ENCODE data around the gene GLRX2. TPM values are rescaled to one million over a fixed set of nuclear protein-coding genes. Genes with fewer than 3 reads are reported as not detected.

GLRX2 gene
- total RNA-seq, 2 donors from 2014 or later: 6.5 to 13.6 TPM

DNA sequence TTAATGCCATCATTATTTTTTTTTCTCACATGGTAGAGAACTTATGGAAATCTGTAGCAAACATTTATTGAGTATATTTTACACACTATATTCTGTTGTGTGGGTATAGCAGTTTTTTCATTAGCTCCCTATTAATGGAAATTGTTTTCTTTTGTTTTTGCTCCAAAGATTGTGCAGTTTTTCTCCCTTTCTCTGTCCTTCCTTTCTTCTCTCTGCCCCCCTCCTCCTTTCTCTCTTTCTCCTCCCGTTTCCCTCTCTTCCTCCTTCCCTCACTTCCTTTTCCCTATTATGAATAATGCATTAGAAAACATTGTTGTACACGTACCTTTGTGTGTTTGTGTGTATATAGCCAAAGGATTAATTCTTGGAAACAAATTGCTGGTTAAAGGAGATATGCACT lies 37.2 kb upstream of the GLRX2 start:
- no peak for DNase-seq (ENCODE audit: low spot score)
- Histone ChIP-seq H3K27ac (no peak overlapping the region), H3K36me3 (peaks cover 0 to 4% of the 10 kb centered on the region in 2 donors), H3K4me3 (no peak overlapping the region), H3K27me3 (replicated peaks; ENCODE audit: insufficient read depth) (no peaks in the 10 kb centered on the region), H3K9me3 (no peaks in the 10 kb centered on the region), H3K4me1 (replicated peaks) (no peaks in the 10 kb centered on the region)
- TF ChIP-seq POLR2A (IDR thresholded peaks at IDR 0.05): no peak
- no peak for TF ChIP-seq POLR2AphosphoS5 (IDR thresholded peaks at IDR 0.05)
- no peak for TF ChIP-seq CTCF (IDR thresholded peaks at IDR 0.05)
- intact Hi-C loops (cut with DNase I): no loop called here
- 42% methylated on average over 2 of the region's 2 CpGs for WGBS

DNA sequence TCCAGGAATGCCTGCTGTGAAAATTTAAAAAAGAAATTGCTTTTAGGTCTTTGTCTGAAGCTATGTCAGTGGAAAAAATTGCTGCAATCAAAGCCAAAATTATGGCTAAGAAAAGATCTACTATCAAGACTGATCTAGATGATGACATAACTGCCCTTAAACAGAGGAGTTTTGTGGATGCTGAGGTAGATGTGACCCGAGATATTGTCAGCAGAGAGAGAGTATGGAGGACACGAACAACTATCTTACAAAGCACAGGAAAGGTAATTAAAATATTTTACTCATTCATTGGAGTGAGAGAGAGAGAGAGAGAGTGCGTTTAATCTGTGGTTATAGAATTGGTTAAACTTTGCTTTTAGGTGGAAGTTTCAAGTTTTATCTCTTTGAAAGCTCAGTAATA lies 36.6 kb upstream of the GLRX2 start:
- no peak for TF ChIP-seq CTCF (IDR thresholded peaks at IDR 0.05)
- 48% methylated on average over 3 of the region's 3 CpGs for WGBS
- H3K36me3 ChIP-seq: peaks cover 0 to 4% of the 10 kb centered on the region in 2 donors

GRCh38 chr1:193140254-193140653 lies 35.0 kb upstream of the GLRX2 start:
- intact Hi-C loops (cut with DNase I): no loop called here
- no peak for DNase-seq (ENCODE audit: low spot score)
- H3K4me3 ChIP-seq: no peak overlapping the region
- TF ChIP-seq POLR2AphosphoS5 (IDR thresholded peaks at IDR 0.05) (no peak), POLR2A (IDR thresholded peaks at IDR 0.05) (no peak), CTCF (IDR thresholded peaks at IDR 0.05) (no peak)
- peaks cover 4 to 8% of the 10 kb centered on the region in 2 donors for H3K36me3 ChIP-seq
- H3K27me3 ChIP-seq (replicated peaks; ENCODE audit: insufficient read depth): no peaks in the 10 kb centered on the region
- H3K9me3 ChIP-seq: no peaks in the 10 kb centered on the region
- 84% methylated on average over 7 of the region's 7 CpGs for WGBS
- H3K4me1 ChIP-seq (replicated peaks): no peaks in the 10 kb centered on the region
- no peak overlapping the region for H3K27ac ChIP-seq

More for the DNA sequence above, 36.6 kb upstream of the GLRX2 start:
- Histone ChIP-seq H3K27me3 (replicated peaks; ENCODE audit: insufficient read depth) (no peaks in the 10 kb centered on the region), H3K4me3 (no peak overlapping the region), H3K27ac (no peak overlapping the region), H3K9me3 (no peaks in the 10 kb centered on the region), H3K4me1 (replicated peaks) (no peaks in the 10 kb centered on the region)
- no peak for DNase-seq (ENCODE audit: low spot score)
- intact Hi-C loops (cut with DNase I): no loop called here

DNA sequence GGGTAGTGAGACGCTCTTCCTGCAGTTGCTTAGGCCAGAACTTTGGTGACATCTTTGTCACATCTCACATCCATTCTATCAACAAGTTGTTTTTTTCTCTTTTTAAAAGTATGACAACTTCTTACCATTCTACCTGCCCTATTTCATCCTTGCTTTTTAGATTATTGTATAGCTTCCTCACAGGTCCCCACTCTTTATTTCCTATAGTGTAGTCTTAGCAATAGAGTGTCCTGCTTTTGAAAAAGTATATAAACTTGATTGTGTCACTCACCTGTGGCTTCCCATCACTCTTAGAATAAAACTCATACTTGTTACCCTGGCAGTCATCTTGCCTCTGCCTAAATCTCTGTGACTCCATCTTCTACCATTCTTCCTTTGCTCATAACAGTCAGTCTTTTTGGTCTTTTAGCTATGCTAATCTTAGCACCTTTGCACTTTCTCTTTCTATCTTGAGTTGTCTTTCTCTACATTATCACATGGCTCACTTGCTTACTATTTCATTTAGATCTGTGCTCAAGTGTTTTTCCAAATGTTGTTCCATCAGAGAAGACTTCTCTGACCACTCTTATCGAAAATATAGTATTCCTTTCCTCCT lies 26.1 kb upstream of the GLRX2 start:
- DNase-seq (ENCODE audit: low spot score): no peak
- H3K27me3 ChIP-seq (replicated peaks; ENCODE audit: insufficient read depth): no peaks in the 10 kb centered on the region
- intact Hi-C loops (cut with DNase I): no loop called here
- H3K4me3 ChIP-seq: no peak overlapping the region
- H3K9me3 ChIP-seq: no peaks in the 10 kb centered on the region
- H3K4me1 ChIP-seq (replicated peaks): no peaks in the 10 kb centered on the region
- H3K27ac ChIP-seq: no peak overlapping the region
- WGBS: 98% methylated on average over 2 of the region's 2 CpGs
- TF ChIP-seq POLR2AphosphoS5 (IDR thresholded peaks at IDR 0.05) (no peak), CTCF (IDR thresholded peaks at IDR 0.05) (no peak), POLR2A (IDR thresholded peaks at IDR 0.05) (no peak)
- peaks cover 4 to 7% of the 10 kb centered on the region in 2 donors for H3K36me3 ChIP-seq

DNA sequence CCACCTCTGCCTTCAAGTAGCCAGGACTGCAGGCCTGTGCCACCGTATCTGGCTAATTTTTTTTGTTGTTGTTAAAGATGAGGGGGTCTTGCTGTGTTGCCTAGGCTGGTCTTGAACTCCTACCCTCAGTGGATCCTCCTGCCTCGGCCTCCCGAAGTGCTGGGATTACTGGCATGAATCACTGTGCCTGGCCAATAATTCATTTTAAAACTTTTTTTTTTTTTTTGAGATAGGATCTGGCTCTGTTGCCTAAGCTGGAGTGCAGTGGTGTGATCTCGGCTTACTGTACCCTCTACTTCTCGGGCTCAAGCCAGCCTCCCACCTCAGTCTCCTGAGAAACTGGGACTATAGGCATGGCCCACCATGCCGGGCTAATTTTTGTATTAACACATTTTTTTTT lies 20.2 kb upstream of the GLRX2 start:
- no peaks in the 10 kb centered on the region for H3K4me1 ChIP-seq (replicated peaks)
- H3K36me3 ChIP-seq: peaks cover 0 to 1% of the 10 kb centered on the region in 2 donors
- H3K27me3 ChIP-seq (replicated peaks; ENCODE audit: insufficient read depth): no peaks in the 10 kb centered on the region
- H3K27ac ChIP-seq: no peak overlapping the region
- DNase-seq (ENCODE audit: low spot score): no peak
- TF ChIP-seq POLR2A (IDR thresholded peaks at IDR 0.05): no peak
- no peak for TF ChIP-seq CTCF (IDR thresholded peaks at IDR 0.05)
- no peak for TF ChIP-seq POLR2AphosphoS5 (IDR thresholded peaks at IDR 0.05)
- no peaks in the 10 kb centered on the region for H3K9me3 ChIP-seq
- intact Hi-C loops (cut with DNase I): no loop called here
- 92% methylated on average over 6 of the region's 6 CpGs for WGBS
- no peak overlapping the region for H3K4me3 ChIP-seq

Data from prostate gland (tissue), 2 donors.